ENCODE measurements around the gene CASD1. TPM values are rescaled to one million over a fixed set of nuclear protein-coding genes. Genes with fewer than 3 reads are reported as not detected.

The CASD1 gene
- polyA plus RNA-seq, 1 experiment: 14.0 TPM

GRCh38 chr7:94565247-94565894 lies 55.8 kb downstream of the CASD1 start:
- no peak overlapping the region for H3K4me3 ChIP-seq (ENCODE audit: low read depth, low read length)
- no peaks in the 10 kb centered on the region for H3K27me3 ChIP-seq (ENCODE audit: control insufficient read depth, insufficient read depth, low read length)
- TF ChIP-seq CTCF (IDR thresholded peaks at IDR 0.05; ENCODE audit: low read depth, low read length): no peak
- DNase-seq (ENCODE audit: low read depth, low spot score): no peak
- no peaks in the 10 kb centered on the region for H3K9me3 ChIP-seq (ENCODE audit: control insufficient read depth, insufficient read depth, low read length)
- H3K27ac ChIP-seq (ENCODE audit: low read depth, low read length): no peak overlapping the region
- ChIA-PET POLR2A (no interaction called here), CTCF (interaction anchor here (1.0 kb wide), 1 partner anchor 277 kb away, joined by 4 read pairs; no protein-coding TSS in a partner anchor)

GRCh38 chr7:94567396-94567795 lies 57.8 kb downstream of the CASD1 start:
- ChIA-PET POLR2A (no interaction called here), CTCF (no interaction called here)
- DNase-seq (ENCODE audit: low read depth, low spot score): no peak
- H3K9me3 ChIP-seq (ENCODE audit: control insufficient read depth, insufficient read depth, low read length): no peaks in the 10 kb centered on the region
- no peaks in the 10 kb centered on the region for H3K27me3 ChIP-seq (ENCODE audit: control insufficient read depth, insufficient read depth, low read length)
- H3K27ac ChIP-seq (ENCODE audit: low read depth, low read length): no peak overlapping the region
- H3K4me3 ChIP-seq (ENCODE audit: low read depth, low read length): no peak overlapping the region
- no peak for TF ChIP-seq CTCF (IDR thresholded peaks at IDR 0.05; ENCODE audit: low read depth, low read length)

- DNase-seq (ENCODE audit: low read depth, low spot score): no peak
- no peak for TF ChIP-seq CTCF (IDR thresholded peaks at IDR 0.05; ENCODE audit: low read depth, low read length)
- ChIA-PET CTCF (no interaction called here), POLR2A (no interaction called here)
- no peak overlapping the region for H3K27ac ChIP-seq (ENCODE audit: low read depth, low read length)
- H3K4me3 ChIP-seq (ENCODE audit: low read depth, low read length): no peak overlapping the region
- no peaks in the 10 kb centered on the region for H3K27me3 ChIP-seq (ENCODE audit: control insufficient read depth, insufficient read depth, low read length)
- H3K9me3 ChIP-seq (ENCODE audit: control insufficient read depth, insufficient read depth, low read length): no peaks in the 10 kb centered on the region; the same call in 1 of the 2 replicates
These were observed 62.2 kb downstream of the CASD1 start for GRCh38 chr7:94571816-94572215.

GRCh38 chr7:94575646-94576045 lies 66.0 kb downstream of the CASD1 start:
- no peaks in the 10 kb centered on the region; the same call in 1 of the 2 replicates for H3K9me3 ChIP-seq (ENCODE audit: control insufficient read depth, insufficient read depth, low read length)
- no peaks in the 10 kb centered on the region for H3K27me3 ChIP-seq (ENCODE audit: control insufficient read depth, insufficient read depth, low read length)
- POLR2A ChIA-PET: no interaction called here
- H3K4me3 ChIP-seq (ENCODE audit: low read depth, low read length): no peak overlapping the region
- no peak for DNase-seq (ENCODE audit: low read depth, low spot score)
- no peak overlapping the region for H3K27ac ChIP-seq (ENCODE audit: low read depth, low read length)
- no peak for TF ChIP-seq CTCF (IDR thresholded peaks at IDR 0.05; ENCODE audit: low read depth, low read length)
- CTCF ChIA-PET: interaction anchor here (1.4 kb wide), 1 partner anchor 80 kb away, joined by 4 read pairs; the partner anchor contains the start of gene SGCE

GRCh38 chr7:94576316-94576715 lies 66.7 kb downstream of the CASD1 start:
- H3K27me3 ChIP-seq (ENCODE audit: control insufficient read depth, insufficient read depth, low read length): no peaks in the 10 kb centered on the region
- ChIA-PET POLR2A (no interaction called here), CTCF (interaction anchor here (1.4 kb wide), 1 partner anchor 79 kb away, joined by 4 read pairs; the partner anchor contains the start of gene SGCE)
- no peak for TF ChIP-seq CTCF (IDR thresholded peaks at IDR 0.05; ENCODE audit: low read depth, low read length)
- H3K9me3 ChIP-seq (ENCODE audit: control insufficient read depth, insufficient read depth, low read length): no peaks in the 10 kb centered on the region; the same call in 1 of the 2 replicates
- DNase-seq (ENCODE audit: low read depth, low spot score): no peak
- H3K4me3 ChIP-seq (ENCODE audit: low read depth, low read length): no peak overlapping the region
- H3K27ac ChIP-seq (ENCODE audit: low read depth, low read length): no peak overlapping the region

All from AG04450 (cell line).